Colonic mucosa (tissue), 4 donors: ENCODE results near the gene TRIML1. TPM values are rescaled to one million over a fixed set of nuclear protein-coding genes. Genes with fewer than 3 reads are reported as not detected.

Experiments used
- DNase-seq: peaks from one replicate; pipeline ENCODE4 v3.0.0-alpha.2; 2020
- H3K27ac ChIP-seq: fragments of 200-600 bp; one replicate; pipeline ENCODE4 v1.8.0; 2021
- H3K27me3 ChIP-seq: fragments of 200-600 bp; one replicate; pipeline ENCODE4 v1.8.0; 2021
- H3K36me3 ChIP-seq: fragments of 200-600 bp; one replicate; pipeline ENCODE4 v1.8.0; 2021
- H3K4me1 ChIP-seq: fragments of 200-600 bp; one replicate; pipeline ENCODE4 v1.8.0; 2021; ENCODE audit warnings: mild to moderate bottlenecking
- H3K4me3 ChIP-seq: fragments of 200-600 bp; one replicate; pipeline ENCODE4 v1.8.0; 2021
- H3K9ac ChIP-seq, 2 donors: one replicate each; pipeline ENCODE4 v1.7.0; 2013; ENCODE audit warnings: control low read depth in 2 of 2, low read depth in 2 of 2, low read length in 2 of 2
- H3K9me3 ChIP-seq: fragments of 200-600 bp; one replicate; pipeline ENCODE4 v1.8.0; 2021
- intact Hi-C: fragments of 100-400 bp; cut with DNase I; formaldehyde crosslinking; loops from one replicate; pipeline ENCODE4 v1.14.1; 2022
- total RNA-seq, 2 donors: library from RNA; stranded (reverse); fragmentation: NEBNext Ultra II Directional in 1 of 2; extraction: Animal tissue kit (Norgen Biotek cat#: 25700) in 1 of 2; gene quantifications; one replicate each; pipeline ENCODE4 v1.2.1, GENCODE V29; 2021
- TF ChIP-seq, protein P1 (sequence below): fragments of 200-600 bp; IDR thresholded peaks from one replicate; pipeline ENCODE4 v1.8.0; 2022; ENCODE audit warnings: antibody characterized with exemption, mild to moderate bottlenecking
- donor health status: healthy.
- donor health status: DM: no; HTN: no; CAD: no.
- donor health status: DM: no; HTN: no; CAD: no.

The TRIML1 gene
- total RNA-seq, 2 donors from 2014 or later, result not detected

DNA sequence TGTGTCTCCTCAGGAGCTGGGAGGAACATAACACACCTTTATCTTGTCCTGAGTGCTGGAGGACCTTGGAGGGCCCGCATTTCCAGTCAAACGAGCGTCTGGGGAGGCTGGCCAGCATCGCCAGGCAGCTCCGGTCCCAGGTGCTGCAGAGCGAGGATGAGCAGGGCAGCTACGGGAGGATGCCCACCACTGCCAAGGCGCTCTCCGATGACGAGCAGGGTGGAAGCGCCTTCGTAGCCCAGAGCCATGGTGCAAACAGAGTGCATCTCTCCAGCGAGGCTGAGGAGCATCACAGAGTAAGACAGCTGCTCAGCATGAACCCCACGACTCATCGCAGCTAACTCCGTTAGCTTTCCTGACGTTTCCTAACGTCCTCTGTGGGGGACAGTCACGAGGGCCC, 430 bp downstream of the TRIML1 start:
- no peak for DNase-seq
- Histone ChIP-seq H3K27ac (no peak overlapping the region), H3K4me1 (no peaks in the 10 kb centered on the region), H3K9me3 (no peaks in the 10 kb centered on the region), H3K9ac (no peak overlapping the region), H3K36me3 (no peaks in the 10 kb centered on the region), H3K27me3 (no peaks in the 10 kb centered on the region), H3K4me3 (no peak overlapping the region)
- TF ChIP-seq, protein P1, sequence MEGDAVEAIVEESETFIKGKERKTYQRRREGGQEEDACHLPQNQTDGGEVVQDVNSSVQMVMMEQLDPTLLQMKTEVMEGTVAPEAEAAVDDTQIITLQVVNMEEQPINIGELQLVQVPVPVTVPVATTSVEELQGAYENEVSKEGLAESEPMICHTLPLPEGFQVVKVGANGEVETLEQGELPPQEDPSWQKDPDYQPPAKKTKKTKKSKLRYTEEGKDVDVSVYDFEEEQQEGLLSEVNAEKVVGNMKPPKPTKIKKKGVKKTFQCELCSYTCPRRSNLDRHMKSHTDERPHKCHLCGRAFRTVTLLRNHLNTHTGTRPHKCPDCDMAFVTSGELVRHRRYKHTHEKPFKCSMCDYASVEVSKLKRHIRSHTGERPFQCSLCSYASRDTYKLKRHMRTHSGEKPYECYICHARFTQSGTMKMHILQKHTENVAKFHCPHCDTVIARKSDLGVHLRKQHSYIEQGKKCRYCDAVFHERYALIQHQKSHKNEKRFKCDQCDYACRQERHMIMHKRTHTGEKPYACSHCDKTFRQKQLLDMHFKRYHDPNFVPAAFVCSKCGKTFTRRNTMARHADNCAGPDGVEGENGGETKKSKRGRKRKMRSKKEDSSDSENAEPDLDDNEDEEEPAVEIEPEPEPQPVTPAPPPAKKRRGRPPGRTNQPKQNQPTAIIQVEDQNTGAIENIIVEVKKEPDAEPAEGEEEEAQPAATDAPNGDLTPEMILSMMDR, result no peak
- intact Hi-C loops, result no loop called here

GRCh38 chr4:188143731-188144130, 4.5 kb downstream of the TRIML1 start:
- H3K9ac ChIP-seq, result no peak overlapping the region
- H3K27me3 ChIP-seq, result no peaks in the 10 kb centered on the region
- H3K27ac ChIP-seq, result no peak overlapping the region
- H3K36me3 ChIP-seq, result no peaks in the 10 kb centered on the region
- no peaks in the 10 kb centered on the region for H3K4me1 ChIP-seq
- intact Hi-C loops, result no loop called here
- no peak overlapping the region for H3K4me3 ChIP-seq
- TF ChIP-seq, protein P1, result no peak
- no peaks in the 10 kb centered on the region for H3K9me3 ChIP-seq
- DNase-seq, result no peak

- intact Hi-C loops, result no loop called here
- H3K9ac ChIP-seq, result no peak overlapping the region
- no peak overlapping the region for H3K4me3 ChIP-seq
- H3K36me3 ChIP-seq, result no peaks in the 10 kb centered on the region
- no peaks in the 10 kb centered on the region for H3K4me1 ChIP-seq
- no peak overlapping the region for H3K27ac ChIP-seq
- no peaks in the 10 kb centered on the region for H3K27me3 ChIP-seq
- TF ChIP-seq, protein P1, result no peak
- DNase-seq, result no peak
- H3K9me3 ChIP-seq, result no peaks in the 10 kb centered on the region
These were observed 6.4 kb downstream of the TRIML1 start for GRCh38 chr4:188145601-188146000.

DNA sequence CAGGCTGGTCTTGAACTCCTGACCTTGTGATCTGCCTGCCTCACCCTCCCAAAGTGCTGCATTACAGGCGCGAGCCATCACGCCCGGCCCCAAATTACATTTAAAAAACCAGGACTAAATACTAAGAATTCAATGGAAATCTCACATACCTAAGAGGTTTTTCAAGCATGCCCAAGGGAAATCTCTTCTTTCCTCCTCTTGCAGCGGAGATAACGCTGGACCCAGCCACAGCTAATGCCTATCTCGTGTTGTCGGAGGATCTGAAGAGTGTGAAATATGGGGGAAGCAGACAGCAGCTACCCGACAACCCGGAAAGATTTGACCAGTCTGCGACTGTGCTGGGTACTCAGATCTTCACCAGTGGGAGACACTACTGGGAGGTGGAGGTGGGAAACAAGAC, 7.4 kb downstream of the TRIML1 start:
- DNase-seq, result no peak
- intact Hi-C loops, result no loop called here
- TF ChIP-seq, protein P1, result no peak

GRCh38 chr4:188147176-188147575, 7.9 kb downstream of the TRIML1 start:
- DNase-seq, result no peak
- TF ChIP-seq, protein P1, result no peak
- Histone ChIP-seq H3K4me1 (no peaks in the 10 kb centered on the region), H3K4me3 (no peak overlapping the region), H3K27ac (no peak overlapping the region), H3K9me3 (no peaks in the 10 kb centered on the region), H3K27me3 (no peaks in the 10 kb centered on the region), H3K36me3 (no peaks in the 10 kb centered on the region), H3K9ac (no peak overlapping the region)
- intact Hi-C loops, result no loop called here

More for the DNA sequence above, 7.4 kb downstream of the TRIML1 start:
- Histone ChIP-seq H3K36me3 (no peaks in the 10 kb centered on the region), H3K27me3 (no peaks in the 10 kb centered on the region), H3K4me3 (no peak overlapping the region), H3K27ac (no peak overlapping the region), H3K4me1 (no peaks in the 10 kb centered on the region), H3K9ac (no peak overlapping the region), H3K9me3 (no peaks in the 10 kb centered on the region)

DNA sequence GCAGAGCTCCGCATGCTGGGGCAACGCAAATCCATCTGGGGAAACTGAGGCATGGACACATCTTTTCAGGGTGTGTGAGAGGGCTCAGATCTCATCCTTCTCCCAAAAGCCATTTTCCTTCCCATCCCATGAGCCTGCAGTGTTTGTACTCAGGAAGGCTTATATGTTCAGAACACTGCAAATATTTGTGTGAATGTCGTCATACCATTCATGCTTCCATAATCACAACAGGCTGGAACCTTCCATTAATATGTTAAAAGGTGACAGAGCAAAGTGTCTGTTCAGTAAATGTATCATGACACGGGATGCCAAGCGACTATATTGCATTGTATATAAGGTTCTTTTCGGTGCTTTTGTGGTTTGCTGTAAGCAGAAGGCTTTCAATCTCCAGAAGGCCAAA, 8.5 kb downstream of the TRIML1 start:
- Histone ChIP-seq H3K27ac (no peak overlapping the region), H3K4me1 (no peaks in the 10 kb centered on the region), H3K9ac (no peak overlapping the region), H3K4me3 (no peak overlapping the region), H3K9me3 (no peaks in the 10 kb centered on the region), H3K36me3 (no peaks in the 10 kb centered on the region), H3K27me3 (no peaks in the 10 kb centered on the region)
- TF ChIP-seq, protein P1, result no peak
- intact Hi-C loops, result no loop called here
- DNase-seq, result no peak
